Stimulated activated CD8-positive, alpha-beta memory T cell treated with anti-CD3 and anti-CD28 coated beads, Interleukin-7, amount 100 ng/mL, for 24 hours (primary cell): Measurements from ENCODE around the gene VWA2.

ENCODE experiments used
- DNase-seq: peaks from one replicate; pipeline ENCODE4 v3.0.0-alpha.2; 2020; ENCODE audit warnings: low read depth

Gene VWA2, protein sequence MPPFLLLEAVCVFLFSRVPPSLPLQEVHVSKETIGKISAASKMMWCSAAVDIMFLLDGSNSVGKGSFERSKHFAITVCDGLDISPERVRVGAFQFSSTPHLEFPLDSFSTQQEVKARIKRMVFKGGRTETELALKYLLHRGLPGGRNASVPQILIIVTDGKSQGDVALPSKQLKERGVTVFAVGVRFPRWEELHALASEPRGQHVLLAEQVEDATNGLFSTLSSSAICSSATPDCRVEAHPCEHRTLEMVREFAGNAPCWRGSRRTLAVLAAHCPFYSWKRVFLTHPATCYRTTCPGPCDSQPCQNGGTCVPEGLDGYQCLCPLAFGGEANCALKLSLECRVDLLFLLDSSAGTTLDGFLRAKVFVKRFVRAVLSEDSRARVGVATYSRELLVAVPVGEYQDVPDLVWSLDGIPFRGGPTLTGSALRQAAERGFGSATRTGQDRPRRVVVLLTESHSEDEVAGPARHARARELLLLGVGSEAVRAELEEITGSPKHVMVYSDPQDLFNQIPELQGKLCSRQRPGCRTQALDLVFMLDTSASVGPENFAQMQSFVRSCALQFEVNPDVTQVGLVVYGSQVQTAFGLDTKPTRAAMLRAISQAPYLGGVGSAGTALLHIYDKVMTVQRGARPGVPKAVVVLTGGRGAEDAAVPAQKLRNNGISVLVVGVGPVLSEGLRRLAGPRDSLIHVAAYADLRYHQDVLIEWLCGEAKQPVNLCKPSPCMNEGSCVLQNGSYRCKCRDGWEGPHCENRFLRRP

GRCh38 chr10:114239117-114239993, at the start of gene VWA2:
TSS of gene VWA2 (plus strand) at chr10:114239254. CDS start at chr10:114248714, 9,460 bp downstream.
- DNase-seq = no peak

GRCh38 chr10:114189700-114190099, 49.4 kb upstream of the VWA2 start:
- no peak for DNase-seq

DNA sequence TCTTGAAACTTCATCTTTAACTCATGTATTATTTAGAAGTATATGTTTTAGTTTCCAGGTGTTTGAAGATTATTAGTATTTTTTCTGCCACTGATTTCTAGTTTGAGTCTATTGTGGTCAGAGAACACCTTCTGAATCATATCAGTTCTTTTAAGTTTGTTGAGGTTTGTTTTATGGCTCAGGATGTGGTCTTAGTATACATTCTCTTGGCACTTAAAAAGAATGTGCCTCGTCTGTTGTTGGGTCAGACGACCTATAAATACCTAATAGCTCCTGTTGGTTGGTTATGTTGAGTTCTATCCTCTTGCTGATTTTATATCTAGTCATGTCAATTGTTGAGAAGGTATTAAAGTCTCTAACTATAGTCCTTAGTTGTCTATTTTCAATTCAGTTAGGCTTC, 44.0 kb upstream of the VWA2 start:
- no peak for DNase-seq

GRCh38 chr10:114199239-114199638, 39.8 kb upstream of the VWA2 start:
- DNase-seq = no peak

DNA sequence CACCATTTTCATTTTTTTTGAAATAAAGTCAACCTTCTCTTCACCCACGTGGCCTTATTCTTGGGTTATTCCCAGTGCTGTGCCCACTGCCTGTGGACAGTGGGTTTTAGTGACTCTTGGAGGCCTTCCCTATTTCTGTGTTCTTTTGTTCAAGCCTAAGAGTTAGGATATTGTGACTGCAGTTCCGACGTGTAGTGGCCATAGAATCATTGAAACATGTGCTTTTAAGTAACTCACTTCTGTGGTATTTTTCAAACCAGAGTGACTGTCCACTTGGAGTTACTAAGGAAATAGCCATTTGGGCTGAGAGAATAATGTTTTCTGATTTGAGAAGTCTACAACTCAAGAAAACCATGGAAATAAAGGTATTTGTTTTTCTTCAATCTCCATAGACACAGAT, 36.2 kb upstream of the VWA2 start:
- no peak for DNase-seq

- no peak for DNase-seq
These were observed 32.2 kb upstream of the VWA2 start for GRCh38 chr10:114206902-114207301.

DNA sequence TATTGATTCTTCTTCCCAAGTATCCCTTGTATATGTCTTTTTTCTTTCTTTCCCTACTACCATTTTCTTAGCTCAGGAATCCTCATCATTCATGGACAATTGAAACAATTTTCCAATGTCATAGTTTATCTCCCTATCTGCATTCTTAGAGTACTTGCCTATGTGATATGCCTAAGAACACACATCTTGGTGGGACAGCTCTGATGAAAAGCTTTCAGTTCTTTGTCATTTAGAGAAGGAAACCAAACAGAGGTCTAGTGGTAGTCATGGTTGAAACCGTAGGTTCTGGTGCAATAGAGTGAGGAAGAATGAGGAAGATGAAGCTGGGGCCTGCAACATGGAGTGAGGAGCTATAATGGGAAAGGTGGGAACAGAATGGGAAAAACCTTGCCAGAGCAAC, 31.7 kb upstream of the VWA2 start:
- no peak for DNase-seq

GRCh38 chr10:114208351-114208750, 30.7 kb upstream of the VWA2 start:
- DNase-seq = no peak

GRCh38 chr10:114212153-114212552, 26.9 kb upstream of the VWA2 start:
- DNase-seq = no peak

GRCh38 chr10:114215033-114215432, 24.0 kb upstream of the VWA2 start:
- no peak for DNase-seq

- no peak for DNase-seq
These were observed 18.8 kb upstream of the VWA2 start for GRCh38 chr10:114220281-114220680.

- no peak for DNase-seq
These were observed 17.8 kb upstream of the VWA2 start for GRCh38 chr10:114221235-114221634.

- no peak for DNase-seq
These were observed 16.0 kb upstream of the VWA2 start for GRCh38 chr10:114223066-114223465.

- DNase-seq = no peak
These were observed 10.9 kb upstream of the VWA2 start for GRCh38 chr10:114228156-114228555.

DNA sequence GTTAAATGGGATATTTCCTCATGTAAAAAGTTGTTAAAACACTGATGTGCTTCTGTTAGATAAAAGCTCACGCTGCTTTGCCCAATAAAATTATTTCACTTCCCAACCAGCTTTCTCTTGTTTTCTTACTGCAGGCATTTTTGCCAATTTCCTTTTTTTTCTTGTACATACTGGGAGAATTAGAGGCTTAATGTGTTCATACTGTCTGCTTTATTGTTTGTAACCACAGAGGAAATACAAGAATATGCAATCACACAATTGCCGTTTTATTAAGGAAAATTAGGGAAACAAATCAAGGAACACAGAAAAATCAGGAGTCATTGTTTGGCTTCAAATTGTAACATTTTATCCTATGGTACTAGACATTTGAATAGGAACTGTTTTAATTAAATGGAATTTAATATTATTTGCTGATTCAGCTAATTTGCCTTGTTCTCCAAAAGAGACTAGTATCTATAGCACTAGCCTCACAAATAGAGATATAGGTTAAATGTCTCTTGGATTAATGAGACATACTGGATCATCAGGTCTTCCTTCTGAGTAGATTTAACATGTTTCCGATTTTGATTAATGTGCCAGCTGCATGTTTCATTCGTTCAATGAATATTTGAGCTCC, 6.4 kb upstream of the VWA2 start:
- DNase-seq = no peak

DNA sequence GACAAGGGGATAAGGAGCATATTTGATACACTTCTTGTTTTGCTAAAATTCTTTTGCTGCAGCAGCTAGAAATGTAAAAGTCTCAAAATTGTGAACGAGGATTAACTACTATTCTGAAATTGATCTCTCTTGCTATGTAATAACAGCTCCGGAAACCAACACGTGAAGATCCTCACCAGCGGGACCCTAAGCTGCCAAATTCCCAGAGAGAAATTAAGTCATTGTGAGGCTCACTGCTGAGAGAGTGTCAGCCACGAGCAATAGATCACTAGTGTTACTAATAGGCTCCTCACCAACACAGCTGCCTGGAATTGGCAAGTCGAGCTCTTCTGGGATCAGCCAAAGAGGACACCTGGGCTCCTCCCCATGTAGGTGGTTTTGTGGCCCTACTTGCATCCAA, 5.6 kb upstream of the VWA2 start:
- DNase-seq = no peak

- no peak for DNase-seq
These were observed 4.9 kb upstream of the VWA2 start for GRCh38 chr10:114234132-114234531.

DNA sequence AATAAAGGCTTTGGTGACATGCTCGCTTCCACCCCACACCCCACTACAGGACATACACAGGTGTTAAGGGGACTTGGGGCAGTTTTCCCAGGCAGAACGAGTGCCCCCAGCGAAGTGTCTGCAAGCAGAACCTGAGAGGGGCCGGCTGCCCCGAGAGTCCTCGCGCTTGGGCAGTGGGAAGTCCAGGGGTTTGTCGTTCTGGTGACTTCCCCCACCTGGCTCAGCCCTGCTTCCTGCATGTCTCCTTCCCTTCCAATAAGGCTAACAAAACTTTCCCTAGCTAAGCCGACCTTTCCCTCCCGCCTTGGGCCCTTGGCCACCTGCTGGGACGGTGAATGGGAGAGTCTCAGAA, 916 bp downstream of the VWA2 start:
- no peak for DNase-seq

GRCh38 chr10:114242235-114242634, 3.2 kb downstream of the VWA2 start:
- no peak for DNase-seq

DNA sequence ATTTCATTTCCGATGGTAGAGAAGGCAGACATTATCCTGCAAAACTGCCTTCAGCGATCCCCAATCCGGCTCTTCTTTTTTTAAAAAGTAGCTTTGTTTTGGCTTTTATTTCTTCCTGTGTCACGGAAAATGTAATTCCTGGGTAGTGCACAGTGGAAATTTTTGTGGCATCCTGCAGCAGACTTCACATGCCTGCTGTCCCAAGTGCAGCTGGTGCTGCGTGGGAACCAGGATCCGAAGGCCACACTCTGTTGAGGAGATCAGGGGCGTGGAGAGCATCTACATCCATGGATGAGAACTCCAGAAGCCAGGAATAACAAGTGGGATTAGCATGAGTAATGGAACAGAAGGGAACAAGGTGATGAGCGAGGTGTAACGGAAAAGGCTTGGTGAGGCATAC, 4.6 kb downstream of the VWA2 start:
- no peak for DNase-seq

DNA sequence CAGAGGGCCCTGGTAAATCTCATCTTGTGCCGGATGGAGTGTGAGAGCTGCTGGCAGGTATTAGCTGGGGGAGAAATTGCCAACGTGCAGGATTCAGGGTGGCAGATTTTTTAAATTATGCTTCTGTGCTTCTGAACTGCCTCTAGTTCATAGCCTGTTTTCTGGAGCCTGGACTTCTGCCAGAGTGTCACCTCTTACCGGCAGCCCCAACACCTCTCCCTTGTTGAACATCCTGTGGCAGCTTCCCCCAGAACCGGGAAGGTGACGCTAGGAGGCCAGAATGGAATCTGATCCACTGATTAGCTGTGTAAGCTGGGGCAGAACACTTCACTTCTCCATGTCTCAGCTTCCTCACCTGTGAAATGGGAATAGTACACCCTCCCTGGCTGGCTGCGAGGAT, 5.1 kb downstream of the VWA2 start:
- DNase-seq = no peak

DNA sequence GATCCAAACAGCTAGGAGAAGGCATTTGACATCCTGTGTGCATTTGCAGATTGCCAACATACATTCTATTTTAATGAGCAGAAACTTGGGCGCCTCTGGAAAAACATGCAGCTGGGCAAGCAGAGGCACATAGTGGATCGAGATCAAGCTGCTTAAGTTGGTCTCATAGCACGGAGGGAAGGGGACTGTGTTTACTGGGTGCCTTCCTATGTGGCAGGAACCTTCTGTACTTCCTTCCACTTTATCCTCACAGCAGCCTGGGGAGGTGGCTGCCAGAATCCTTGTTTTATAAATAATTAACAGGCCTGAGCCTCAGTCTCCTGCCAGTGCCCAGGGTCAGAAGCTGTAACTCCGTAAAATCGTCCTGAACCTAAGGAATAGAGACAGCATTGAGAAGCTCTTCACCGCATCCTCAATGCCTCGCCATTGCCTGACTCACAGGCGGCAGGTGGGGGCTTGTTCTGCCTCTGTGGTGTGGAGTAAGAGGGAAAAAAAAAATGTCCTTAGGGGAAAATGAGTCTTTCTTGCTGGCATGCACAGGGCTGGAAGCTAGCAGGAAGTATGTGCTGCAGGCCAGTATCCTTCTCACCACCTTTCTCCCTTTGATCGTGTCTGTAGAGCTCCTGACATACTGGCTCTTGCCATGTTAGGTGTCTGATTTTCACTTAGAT, 6.2 kb downstream of the VWA2 start:
- DNase-seq = no peak
